HFFc6 (cell line): ENCODE results near the gene ATAD1. TPM values are rescaled to one million over a fixed set of nuclear protein-coding genes. Genes with fewer than 3 reads are reported as not detected.
"Not testable (repeated sequence)": the region's sequence is repeated elsewhere in the genome, so short reads cannot be mapped to it uniquely, and the experiment has no call there.

ENCODE experiments used
- DNase-seq: peaks from one replicate; pipeline ENCODE4 v3.0.0-alpha.2; 2018
- H3K27ac Mint-ChIP-seq: 2 replicates; pipeline ENCODE4 v1.8.0; 2020; ENCODE audit warnings: mild to moderate bottlenecking, mixed read lengths
- H3K27me3 Mint-ChIP-seq: 2 replicates; pipeline ENCODE4 v1.8.0; 2021; ENCODE audit warnings: mild to moderate bottlenecking, moderate library complexity, mixed read lengths; ENCODE audit not compliant: insufficient read depth
- H3K36me3 Mint-ChIP-seq: 2 replicates; pipeline ENCODE4 v1.8.0; 2021; ENCODE audit warnings: low read depth, mixed read lengths
- H3K4me1 Mint-ChIP-seq: 2 replicates; pipeline ENCODE4 v1.8.0; 2020; ENCODE audit warnings: low read depth, mixed read lengths
- H3K4me3 Mint-ChIP-seq: 2 replicates; pipeline ENCODE4 v1.8.0; 2020; ENCODE audit warnings: mild to moderate bottlenecking, moderate library complexity, mixed read lengths
- H3K9me3 Mint-ChIP-seq: 2 replicates; pipeline ENCODE4 v1.8.0; 2020; ENCODE audit warnings: mild to moderate bottlenecking, mixed read lengths
- CTCF ChIP-seq: fragments of 200-600 bp; sonication (generic); IDR thresholded peaks from 2 replicates; pipeline ENCODE4 v1.5.0; 2021; ENCODE audit warnings: antibody characterized with exemption, mild to moderate bottlenecking
- total RNA-seq, 6 experiments: library from RNA; stranded (reverse); fragmentation: NEBNext Ultra II Directional; extraction: Animal tissue kit (Norgen Biotek cat#: 25700); gene quantifications; 2 replicates in 1 of 6; 3 replicates in 5 of 6; pipeline ENCODE4 v1.2.3, GENCODE V29; 2021

The ATAD1 gene
- total RNA-seq, 6 experiments from 2014 or later = 33.4 to 44.4 (median 35.8) TPM

- Mint-ChIP-seq H3K9me3 (no peaks in the 10 kb centered on the region), H3K4me3 (no peak overlapping the region), H3K4me1 (peaks cover 30% of the 10 kb centered on the region), H3K27ac (peak overlapping the region; percentile 58), H3K27me3 (peaks cover 11% of the 10 kb centered on the region), H3K36me3 (peaks cover 47% of the 10 kb centered on the region)
- no peak for DNase-seq
- TF ChIP-seq CTCF = no peak
These were observed 78.3 kb downstream of the ATAD1 start for GRCh38 chr10:87739703-87740102.

GRCh38 chr10:87738253-87738652 is 79.8 kb downstream of the ATAD1 start:
- H3K36me3 Mint-ChIP-seq = peaks cover 44% of the 10 kb centered on the region
- H3K27me3 Mint-ChIP-seq = peaks cover 12% of the 10 kb centered on the region
- not testable (repeated sequence) for H3K27ac Mint-ChIP-seq, H3K9me3 Mint-ChIP-seq, H3K4me3 Mint-ChIP-seq, DNase-seq
- peaks cover 41% of the 10 kb centered on the region for H3K4me1 Mint-ChIP-seq

GRCh38 chr10:87734987-87735827 is 82.8 kb downstream of the ATAD1 start:
- peak; percentile 86 for TF ChIP-seq CTCF
- no peak overlapping the region for H3K4me3 Mint-ChIP-seq
- peak overlapping the region; percentile 27; the same call in 1 of the 2 replicates for H3K27ac Mint-ChIP-seq
- H3K9me3 Mint-ChIP-seq = no peaks in the 10 kb centered on the region
- peaks cover 9% of the 10 kb centered on the region for H3K27me3 Mint-ChIP-seq
- H3K4me1 Mint-ChIP-seq = peaks cover 31% of the 10 kb centered on the region
- peaks cover 40% of the 10 kb centered on the region for H3K36me3 Mint-ChIP-seq
- peak; percentile 40 for DNase-seq

- Mint-ChIP-seq H3K4me1 (peaks cover 20% of the 10 kb centered on the region), H3K27me3 (peaks cover 9% of the 10 kb centered on the region), H3K36me3 (peaks cover 40% of the 10 kb centered on the region), H3K9me3 (no peaks in the 10 kb centered on the region), H3K27ac (no peak overlapping the region), H3K4me3 (no peak overlapping the region)
- no peak for DNase-seq
- TF ChIP-seq CTCF = no peak
These were observed 84.9 kb downstream of the ATAD1 start for GRCh38 chr10:87733081-87733480.

GRCh38 chr10:87729940-87730339 is 88.1 kb downstream of the ATAD1 start:
- TF ChIP-seq CTCF = no peak

GRCh38 chr10:87724789-87725188 is 93.2 kb downstream of the ATAD1 start:
- Mint-ChIP-seq H3K36me3 (peaks cover 45% of the 10 kb centered on the region), H3K4me1 (peaks cover 40% of the 10 kb centered on the region), H3K27me3 (no peaks in the 10 kb centered on the region; the same call in none of the 2 replicates), H3K4me3 (no peak overlapping the region), H3K27ac (no peak overlapping the region), H3K9me3 (no peaks in the 10 kb centered on the region)
- no peak for TF ChIP-seq CTCF
- DNase-seq = no peak

More at GRCh38 chr10:87729940-87730339, 88.1 kb downstream of the ATAD1 start:
- peaks cover 13% of the 10 kb centered on the region for H3K4me1 Mint-ChIP-seq
- H3K4me3 Mint-ChIP-seq = no peak overlapping the region
- DNase-seq = no peak
- peaks cover 5% of the 10 kb centered on the region for H3K27me3 Mint-ChIP-seq
- H3K27ac Mint-ChIP-seq = no peak overlapping the region
- peaks cover 41% of the 10 kb centered on the region for H3K36me3 Mint-ChIP-seq
- H3K9me3 Mint-ChIP-seq = no peaks in the 10 kb centered on the region
